ENCODE data around the gene MCC. TPM values are rescaled to one million over a fixed set of nuclear protein-coding genes. Genes with fewer than 3 reads are reported as not detected.

The MCC gene
- total RNA-seq, 1 donor from 2014 or later: 15.1 TPM

DNA sequence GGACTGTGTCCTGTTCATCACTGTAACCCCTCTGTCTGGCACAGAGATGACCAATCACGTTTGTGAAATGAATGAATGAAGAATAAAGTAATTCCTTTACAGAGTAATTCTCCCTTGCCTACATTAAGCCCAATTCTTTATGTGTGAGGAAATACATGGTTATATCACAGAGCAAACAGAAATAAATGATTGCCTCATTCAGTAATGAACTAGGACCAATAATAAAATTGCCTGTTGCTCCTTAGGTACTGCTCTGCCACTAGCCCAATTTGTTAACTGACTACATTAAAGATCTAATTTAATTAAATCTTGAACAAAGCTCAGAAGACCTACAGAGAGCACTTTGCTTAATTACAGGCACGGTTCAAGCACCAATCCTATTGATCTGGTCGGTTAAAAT, 389.9 kb downstream of the MCC start:
- Histone ChIP-seq H3K27me3 (ENCODE audit: control insufficient read depth in 3 of 3, insufficient read depth in 3 of 3, low read length in 3 of 3) (no peaks in the 10 kb centered on the region), H3K9me3 (ENCODE audit: control insufficient read depth in 3 of 3, low read length in 3 of 3) (no peaks in the 10 kb centered on the region), H3K4me1 (ENCODE audit: control insufficient read depth in 3 of 3, insufficient read depth in 3 of 3, low read length in 3 of 3) (no peaks in the 10 kb centered on the region), H3K9ac (ENCODE audit: low read depth in 1 of 3, low read length in 3 of 3) (no peak overlapping the region), H3K4me3 (ENCODE audit: low read length in 3 of 3) (no peak overlapping the region), H3K27ac (ENCODE audit: low read depth, low read length) (no peak overlapping the region), H3K36me3 (ENCODE audit: control insufficient read depth in 3 of 3, insufficient read depth in 3 of 3, low read length in 3 of 3) (peaks cover 0 to 6% (median 0%) of the 10 kb centered on the region in 3 donors)

DNA sequence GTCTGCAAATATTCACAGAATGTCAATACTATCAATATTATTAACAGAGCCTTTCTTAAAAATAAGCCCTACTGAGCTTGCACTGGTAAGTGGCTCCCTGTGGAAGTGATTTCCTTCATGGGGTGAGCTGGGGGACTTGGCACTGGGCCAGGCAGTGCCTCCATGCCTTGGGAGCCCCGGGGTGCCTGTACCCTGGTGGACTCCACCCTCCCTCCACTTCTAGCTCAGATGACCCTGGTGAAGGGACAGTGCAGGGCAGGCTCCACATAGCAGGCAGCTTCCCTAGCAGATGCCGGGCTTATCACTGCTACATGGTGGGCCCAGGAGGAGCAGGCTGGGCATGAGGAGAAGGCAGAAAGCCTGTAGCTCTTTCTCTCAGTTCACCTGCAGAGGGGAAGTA, 392.4 kb downstream of the MCC start:
- Histone ChIP-seq H3K4me3 (ENCODE audit: low read length in 3 of 3) (no peak overlapping the region), H3K9me3 (ENCODE audit: control insufficient read depth in 3 of 3, low read length in 3 of 3) (no peaks in the 10 kb centered on the region), H3K4me1 (ENCODE audit: control insufficient read depth in 3 of 3, insufficient read depth in 3 of 3, low read length in 3 of 3) (peaks cover 2 to 5% (median 2%) of the 10 kb centered on the region in 3 donors), H3K9ac (ENCODE audit: low read depth in 1 of 3, low read length in 3 of 3) (no peak overlapping the region), H3K36me3 (ENCODE audit: control insufficient read depth in 3 of 3, insufficient read depth in 3 of 3, low read length in 3 of 3) (peaks cover 0 to 5% (median 0%) of the 10 kb centered on the region in 3 donors), H3K27ac (ENCODE audit: low read depth, low read length) (no peak overlapping the region), H3K27me3 (ENCODE audit: control insufficient read depth in 3 of 3, insufficient read depth in 3 of 3, low read length in 3 of 3) (no peaks in the 10 kb centered on the region)

DNA sequence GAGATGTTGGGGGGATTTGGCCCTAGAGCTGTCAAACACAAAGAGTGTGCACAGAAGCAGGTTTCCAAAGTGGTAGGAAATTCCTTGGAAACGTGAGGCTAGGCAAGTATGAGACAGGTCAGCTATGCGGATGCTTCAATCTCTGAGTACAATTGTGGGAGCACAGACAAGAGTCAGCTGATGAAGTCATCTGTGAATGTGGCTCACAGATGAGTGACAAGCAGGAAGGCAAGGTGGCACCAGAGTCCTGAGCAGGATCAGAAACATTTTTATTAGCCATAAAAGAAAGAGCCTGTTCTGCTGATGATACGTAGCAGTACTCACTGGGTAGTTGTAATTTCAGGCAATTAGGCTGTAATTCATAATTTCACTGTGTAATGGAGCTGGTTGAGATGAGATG, 394.7 kb downstream of the MCC start:
- Histone ChIP-seq H3K27ac (ENCODE audit: low read depth, low read length) (no peak overlapping the region), H3K9me3 (ENCODE audit: control insufficient read depth in 3 of 3, low read length in 3 of 3) (no peaks in the 10 kb centered on the region), H3K36me3 (ENCODE audit: control insufficient read depth in 3 of 3, insufficient read depth in 3 of 3, low read length in 3 of 3) (peaks cover 0 to 5% (median 0%) of the 10 kb centered on the region in 3 donors), H3K4me1 (ENCODE audit: control insufficient read depth in 3 of 3, insufficient read depth in 3 of 3, low read length in 3 of 3) (peaks cover 13 to 14% (median 13%) of the 10 kb centered on the region in 3 donors), H3K27me3 (ENCODE audit: control insufficient read depth in 3 of 3, insufficient read depth in 3 of 3, low read length in 3 of 3) (no peaks in the 10 kb centered on the region), H3K4me3 (ENCODE audit: low read length in 3 of 3) (no peak overlapping the region), H3K9ac (ENCODE audit: low read depth in 1 of 3, low read length in 3 of 3) (no peak overlapping the region)

DNA sequence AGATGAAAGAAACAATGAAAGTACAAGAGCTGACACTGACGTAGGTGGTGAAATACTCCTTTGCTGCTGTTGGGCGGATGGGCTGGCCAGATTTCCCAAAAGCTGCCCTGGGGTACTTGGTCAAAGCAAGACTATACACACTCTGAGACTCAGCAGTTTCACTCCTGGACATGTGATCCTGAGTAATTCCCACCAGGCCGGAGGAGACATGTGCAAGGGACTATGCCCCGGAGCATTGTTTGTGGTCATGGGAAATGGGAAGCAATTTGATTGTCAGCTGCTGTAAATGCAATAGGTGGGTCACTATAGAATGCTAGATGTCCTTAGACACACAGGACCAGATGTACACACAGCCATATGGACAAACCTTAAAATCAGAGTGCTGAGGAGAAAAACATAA, 395.6 kb downstream of the MCC start:
- Histone ChIP-seq H3K9me3 (ENCODE audit: control insufficient read depth in 3 of 3, low read length in 3 of 3) (no peaks in the 10 kb centered on the region), H3K9ac (ENCODE audit: low read depth in 1 of 3, low read length in 3 of 3) (no peak overlapping the region), H3K36me3 (ENCODE audit: control insufficient read depth in 3 of 3, insufficient read depth in 3 of 3, low read length in 3 of 3) (peaks cover 0 to 2% (median 0%) of the 10 kb centered on the region in 3 donors), H3K4me3 (ENCODE audit: low read length in 3 of 3) (no peak overlapping the region), H3K27ac (ENCODE audit: low read depth, low read length) (no peak overlapping the region), H3K4me1 (ENCODE audit: control insufficient read depth in 3 of 3, insufficient read depth in 3 of 3, low read length in 3 of 3) (peaks cover 13 to 14% (median 13%) of the 10 kb centered on the region in 3 donors), H3K27me3 (ENCODE audit: control insufficient read depth in 3 of 3, insufficient read depth in 3 of 3, low read length in 3 of 3) (no peaks in the 10 kb centered on the region)

DNA sequence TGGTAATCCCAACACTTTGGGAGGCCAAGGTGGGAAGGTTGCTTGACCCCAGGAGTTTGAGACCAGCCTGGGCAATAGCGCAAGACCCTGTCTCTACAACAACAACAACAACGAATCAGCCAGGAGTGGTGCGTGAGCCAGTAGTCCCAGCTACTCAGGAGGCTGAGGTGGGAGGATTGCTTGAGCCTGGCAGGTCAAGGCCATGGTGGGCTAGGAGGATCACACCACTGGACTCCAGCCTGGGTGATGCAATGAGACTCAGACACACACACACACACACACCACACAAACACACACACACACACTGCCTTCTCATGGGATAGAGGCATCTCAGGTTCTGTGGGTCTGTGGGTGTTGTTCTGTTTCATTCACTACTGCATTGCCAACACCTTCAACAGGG, 396.6 kb downstream of the MCC start:
- no peak overlapping the region for H3K9ac ChIP-seq (ENCODE audit: low read depth in 1 of 3, low read length in 3 of 3)
- H3K4me3 ChIP-seq (ENCODE audit: low read length in 3 of 3): no peak overlapping the region
- H3K4me1 ChIP-seq (ENCODE audit: control insufficient read depth in 3 of 3, insufficient read depth in 3 of 3, low read length in 3 of 3): peaks cover 13 to 14% (median 13%) of the 10 kb centered on the region in 3 donors
- peaks cover 0 to 2% (median 0%) of the 10 kb centered on the region in 3 donors for H3K36me3 ChIP-seq (ENCODE audit: control insufficient read depth in 3 of 3, insufficient read depth in 3 of 3, low read length in 3 of 3)
- no peaks in the 10 kb centered on the region for H3K27me3 ChIP-seq (ENCODE audit: control insufficient read depth in 3 of 3, insufficient read depth in 3 of 3, low read length in 3 of 3)
- H3K27ac ChIP-seq (ENCODE audit: low read depth, low read length): no peak overlapping the region
- H3K9me3 ChIP-seq (ENCODE audit: control insufficient read depth in 3 of 3, low read length in 3 of 3): no peaks in the 10 kb centered on the region

DNA sequence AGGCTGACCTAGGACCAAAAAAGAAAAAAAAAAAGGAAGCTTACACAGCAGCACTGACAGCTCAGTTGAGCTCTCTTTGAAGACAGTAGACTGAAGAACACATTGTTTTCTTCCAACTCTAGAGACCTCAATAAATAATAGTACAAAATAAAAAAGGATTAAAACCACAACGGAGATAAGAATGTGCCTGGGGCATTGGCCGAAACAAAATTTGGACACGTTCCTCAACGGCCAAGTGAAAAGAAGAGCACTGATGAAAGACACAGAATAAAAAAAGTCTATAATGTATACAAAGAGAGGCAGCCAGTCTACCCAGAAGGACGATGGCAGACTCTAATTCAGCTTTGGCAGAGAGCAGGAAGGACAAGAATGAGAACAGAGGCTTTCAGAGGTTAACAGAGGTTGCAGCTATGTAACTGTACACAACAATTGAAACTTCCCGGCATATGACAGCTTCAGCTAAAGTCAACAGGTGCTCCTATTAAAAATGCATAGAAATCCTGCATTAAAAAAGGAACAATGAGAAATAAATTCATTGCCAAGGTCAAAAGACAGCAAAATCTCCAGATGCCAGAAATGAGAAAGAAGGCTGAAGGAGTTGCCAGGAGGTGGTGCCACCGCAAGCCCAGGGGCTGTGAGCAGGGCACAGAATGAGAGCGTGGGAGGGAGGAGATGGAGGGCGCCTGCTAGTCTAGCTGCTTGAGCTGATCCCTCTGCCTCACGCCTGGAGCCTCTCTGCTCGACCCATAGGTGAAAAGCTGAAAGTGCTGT, 397.7 kb downstream of the MCC start:
- no peaks in the 10 kb centered on the region for H3K9me3 ChIP-seq (ENCODE audit: control insufficient read depth in 3 of 3, low read length in 3 of 3)
- peaks cover 0 to 2% (median 0%) of the 10 kb centered on the region in 3 donors for H3K36me3 ChIP-seq (ENCODE audit: control insufficient read depth in 3 of 3, insufficient read depth in 3 of 3, low read length in 3 of 3)
- H3K4me3 ChIP-seq (ENCODE audit: low read length in 3 of 3): peak overlapping the region; percentile 32 to 61 (median 45)
- H3K9ac ChIP-seq (ENCODE audit: low read depth in 1 of 3, low read length in 3 of 3): peak overlapping the region in 1 of 3 donors; percentile 46
- H3K27ac ChIP-seq (ENCODE audit: low read depth, low read length): no peak overlapping the region
- no peaks in the 10 kb centered on the region for H3K27me3 ChIP-seq (ENCODE audit: control insufficient read depth in 3 of 3, insufficient read depth in 3 of 3, low read length in 3 of 3)
- peaks cover 13 to 14% (median 13%) of the 10 kb centered on the region in 3 donors for H3K4me1 ChIP-seq (ENCODE audit: control insufficient read depth in 3 of 3, insufficient read depth in 3 of 3, low read length in 3 of 3)

DNA sequence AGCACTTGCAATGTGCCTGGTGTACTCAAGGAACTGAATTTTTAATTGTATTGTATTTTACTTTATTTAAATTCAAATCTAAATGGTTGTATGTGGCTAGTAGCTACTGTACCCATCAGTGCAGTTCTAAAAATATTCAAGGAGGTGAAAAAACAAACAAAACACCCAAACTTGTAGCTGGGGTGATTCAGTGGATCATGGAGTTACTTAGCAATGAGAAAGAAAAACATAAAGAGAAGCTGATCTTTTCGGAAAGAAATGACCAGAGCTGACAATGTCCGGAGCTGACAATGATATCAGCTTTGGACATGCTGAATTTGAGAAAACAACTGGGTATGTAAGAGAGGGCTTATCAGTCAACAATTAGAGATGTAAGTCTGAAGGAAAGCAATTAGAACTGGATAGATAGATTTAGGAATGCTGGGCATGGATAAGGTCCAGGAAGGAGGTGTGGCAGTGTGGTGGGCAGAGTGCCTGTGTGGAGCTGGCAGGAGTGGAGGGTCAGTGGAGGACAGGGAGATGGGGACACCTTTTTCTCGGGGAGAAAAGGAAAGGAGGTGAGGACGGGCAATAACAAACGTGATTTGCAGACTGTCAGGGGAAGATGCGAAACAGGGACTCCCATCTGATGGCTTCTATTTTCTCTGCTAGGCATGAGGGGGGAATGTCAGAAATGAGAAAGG, 398.5 kb downstream of the MCC start:
- Histone ChIP-seq H3K9me3 (ENCODE audit: control insufficient read depth in 3 of 3, low read length in 3 of 3) (no peaks in the 10 kb centered on the region), H3K27ac (ENCODE audit: low read depth, low read length) (no peak overlapping the region), H3K36me3 (ENCODE audit: control insufficient read depth in 3 of 3, insufficient read depth in 3 of 3, low read length in 3 of 3) (peaks cover 0 to 2% (median 0%) of the 10 kb centered on the region in 3 donors), H3K4me3 (ENCODE audit: low read length in 3 of 3) (peak overlapping the region in 2 of 3 donors; percentile 45 to 61), H3K4me1 (ENCODE audit: control insufficient read depth in 3 of 3, insufficient read depth in 3 of 3, low read length in 3 of 3) (peaks cover 13 to 14% (median 13%) of the 10 kb centered on the region in 3 donors), H3K9ac (ENCODE audit: low read depth in 1 of 3, low read length in 3 of 3) (no peak overlapping the region), H3K27me3 (ENCODE audit: control insufficient read depth in 3 of 3, insufficient read depth in 3 of 3, low read length in 3 of 3) (no peaks in the 10 kb centered on the region)

DNA sequence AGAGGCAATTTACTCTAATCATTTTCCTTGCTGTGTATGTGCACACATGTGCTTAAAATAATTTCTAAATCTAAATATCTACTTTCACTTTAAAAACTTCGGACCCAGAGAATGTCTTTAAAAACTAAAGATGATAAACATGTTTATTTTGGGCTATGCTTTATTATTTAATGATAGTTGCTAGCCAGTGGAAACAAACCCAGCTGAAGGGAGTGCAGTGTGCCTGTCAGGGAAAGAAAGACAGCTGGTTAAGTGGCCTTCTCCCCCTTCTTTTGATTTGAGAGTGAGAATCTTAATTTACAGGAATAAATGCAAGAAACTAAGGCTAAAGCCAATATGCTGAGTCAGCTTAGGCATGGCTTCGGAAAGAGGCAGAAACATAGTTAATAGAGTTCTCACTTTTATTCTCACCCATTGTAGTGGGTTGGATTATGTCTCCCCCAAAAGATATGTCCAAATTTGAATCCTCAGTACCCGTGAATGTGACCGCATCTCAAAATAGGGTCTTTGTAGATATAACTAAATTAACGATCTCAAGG, 400.2 kb downstream of the MCC start:
- Histone ChIP-seq H3K27me3 (ENCODE audit: control insufficient read depth in 3 of 3, insufficient read depth in 3 of 3, low read length in 3 of 3) (no peaks in the 10 kb centered on the region), H3K4me1 (ENCODE audit: control insufficient read depth in 3 of 3, insufficient read depth in 3 of 3, low read length in 3 of 3) (peaks cover 13 to 14% (median 13%) of the 10 kb centered on the region in 3 donors), H3K27ac (ENCODE audit: low read depth, low read length) (no peak overlapping the region), H3K36me3 (ENCODE audit: control insufficient read depth in 3 of 3, insufficient read depth in 3 of 3, low read length in 3 of 3) (peaks cover 0 to 5% (median 0%) of the 10 kb centered on the region in 3 donors), H3K9me3 (ENCODE audit: control insufficient read depth in 3 of 3, low read length in 3 of 3) (no peaks in the 10 kb centered on the region), H3K4me3 (ENCODE audit: low read length in 3 of 3) (no peak overlapping the region), H3K9ac (ENCODE audit: low read depth in 1 of 3, low read length in 3 of 3) (no peak overlapping the region)

DNA sequence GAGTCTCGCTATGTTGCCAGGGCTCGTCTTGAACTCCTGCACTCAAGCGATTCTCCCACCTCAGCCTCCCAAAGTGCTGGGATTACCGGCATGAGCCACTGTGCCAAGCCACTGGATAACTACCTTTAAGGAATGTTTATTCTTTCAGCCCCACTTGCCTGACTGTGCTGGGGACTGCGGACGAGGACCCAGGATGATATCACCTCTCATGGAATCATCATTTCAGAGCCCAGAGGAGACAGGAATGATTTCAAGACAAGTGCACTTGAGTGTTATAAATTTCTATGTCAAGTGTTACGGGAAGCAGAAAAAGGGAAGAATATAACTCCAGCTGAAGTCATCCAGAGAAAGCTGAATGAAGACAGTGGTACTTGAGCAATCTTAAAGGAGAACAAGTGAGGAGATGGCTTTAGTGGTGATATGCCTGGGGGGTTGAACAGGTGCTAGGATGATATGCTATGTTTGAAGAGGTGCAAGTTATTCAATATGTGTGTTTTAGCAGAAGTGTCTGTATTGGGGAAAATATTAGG, 402.3 kb downstream of the MCC start:
- Histone ChIP-seq H3K9ac (ENCODE audit: low read depth in 1 of 3, low read length in 3 of 3) (no peak overlapping the region), H3K27ac (ENCODE audit: low read depth, low read length) (no peak overlapping the region), H3K27me3 (ENCODE audit: control insufficient read depth in 3 of 3, insufficient read depth in 3 of 3, low read length in 3 of 3) (no peaks in the 10 kb centered on the region), H3K9me3 (ENCODE audit: control insufficient read depth in 3 of 3, low read length in 3 of 3) (no peaks in the 10 kb centered on the region), H3K4me1 (ENCODE audit: control insufficient read depth in 3 of 3, insufficient read depth in 3 of 3, low read length in 3 of 3) (peaks cover 9 to 16% (median 12%) of the 10 kb centered on the region in 3 donors), H3K4me3 (ENCODE audit: low read length in 3 of 3) (no peak overlapping the region), H3K36me3 (ENCODE audit: control insufficient read depth in 3 of 3, insufficient read depth in 3 of 3, low read length in 3 of 3) (peaks cover 0 to 3% (median 3%) of the 10 kb centered on the region in 3 donors)

DNA sequence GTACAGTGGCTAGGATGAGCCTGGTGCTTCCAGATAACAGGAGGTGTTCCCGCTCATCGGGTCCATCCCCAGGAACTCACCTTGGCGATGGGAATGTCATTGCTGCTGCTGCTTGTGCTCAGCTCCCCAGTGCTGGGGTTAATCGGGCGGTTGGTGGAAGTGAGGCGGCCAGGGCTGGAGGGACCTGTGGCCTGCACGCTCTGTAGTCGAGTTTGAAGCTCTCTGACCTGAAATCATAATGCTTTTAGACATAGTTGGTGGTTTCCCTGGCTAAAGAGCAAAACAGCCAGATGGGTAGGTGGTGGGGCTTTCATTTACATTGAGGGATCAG, 403.2 kb downstream of the MCC start:
- Histone ChIP-seq H3K27ac (ENCODE audit: low read depth, low read length) (no peak overlapping the region), H3K9ac (ENCODE audit: low read depth in 1 of 3, low read length in 3 of 3) (no peak overlapping the region), H3K4me3 (ENCODE audit: low read length in 3 of 3) (no peak overlapping the region), H3K36me3 (ENCODE audit: control insufficient read depth in 3 of 3, insufficient read depth in 3 of 3, low read length in 3 of 3) (peaks cover 0 to 3% (median 3%) of the 10 kb centered on the region in 3 donors), H3K4me1 (ENCODE audit: control insufficient read depth in 3 of 3, insufficient read depth in 3 of 3, low read length in 3 of 3) (peaks cover 3 to 8% (median 5%) of the 10 kb centered on the region in 3 donors), H3K9me3 (ENCODE audit: control insufficient read depth in 3 of 3, low read length in 3 of 3) (no peaks in the 10 kb centered on the region), H3K27me3 (ENCODE audit: control insufficient read depth in 3 of 3, insufficient read depth in 3 of 3, low read length in 3 of 3) (no peaks in the 10 kb centered on the region)
